Putamen (tissue), 1 donor: ENCODE data around the gene NFIX.

Source experiments
- DNase-seq: peaks from one replicate; pipeline ENCODE4 v3.0.0-alpha.2; 2016; ENCODE audit warnings: low spot score

The NFIX gene

GRCh38 chr19:13056052-13056660 lies 60.9 kb downstream of the NFIX start:
- no peak for DNase-seq

DNA sequence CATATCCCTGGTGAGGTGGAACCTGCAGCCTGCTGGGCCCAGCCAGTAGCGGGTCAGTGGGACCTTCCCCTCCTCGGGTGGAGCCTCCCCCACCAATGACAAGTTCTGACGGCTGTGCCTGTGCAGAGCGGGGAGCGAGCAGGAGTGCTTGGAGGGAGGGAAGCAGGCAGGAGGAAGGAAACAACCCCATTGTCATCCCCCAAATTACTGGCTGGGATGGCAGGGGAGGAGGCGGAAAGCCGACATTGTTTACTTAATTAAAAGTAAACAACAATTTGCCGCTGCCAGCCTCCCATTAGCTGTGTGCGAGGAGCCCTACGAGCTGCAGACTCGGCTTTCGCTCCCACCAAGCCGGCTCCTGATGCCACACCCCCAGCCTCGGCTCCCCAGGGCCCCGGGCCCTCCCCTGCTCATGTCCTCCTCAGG lies 61.9 kb downstream of the NFIX start:
- DNase-seq: no peak

DNA sequence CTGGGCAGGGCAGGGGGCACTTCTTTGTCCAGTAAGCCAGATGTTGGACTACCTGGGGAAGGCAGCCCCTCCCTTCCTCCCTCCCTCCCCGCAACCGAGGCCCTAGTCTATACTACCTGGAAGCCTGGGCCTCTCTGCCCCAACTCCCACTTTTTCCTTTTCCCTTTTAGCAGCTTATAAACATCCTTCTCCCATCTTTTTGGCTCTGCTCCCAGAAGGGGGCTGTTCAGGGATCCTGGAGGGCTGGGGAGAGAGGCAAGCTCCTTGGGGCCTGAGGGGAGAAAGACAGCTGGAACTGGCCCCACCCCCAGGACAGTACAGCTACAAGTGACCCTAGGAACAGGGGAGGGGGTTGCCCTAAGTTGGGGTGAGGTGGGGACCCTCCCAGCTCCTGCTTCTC lies 62.5 kb downstream of the NFIX start:
- DNase-seq: no peak

- DNase-seq: no peak
These were observed 63.8 kb downstream of the NFIX start for GRCh38 chr19:13058951-13059660.

GRCh38 chr19:13060233-13060963 lies 65.1 kb downstream of the NFIX start:
- DNase-seq: no peak

GRCh38 chr19:13060964-13061927 lies 66.0 kb downstream of the NFIX start:
- DNase-seq: peak; percentile 86

GRCh38 chr19:13062317-13062716 lies 67.0 kb downstream of the NFIX start:
- DNase-seq: no peak

- no peak for DNase-seq
These were observed 68.3 kb downstream of the NFIX start for GRCh38 chr19:13063461-13064091.

DNA sequence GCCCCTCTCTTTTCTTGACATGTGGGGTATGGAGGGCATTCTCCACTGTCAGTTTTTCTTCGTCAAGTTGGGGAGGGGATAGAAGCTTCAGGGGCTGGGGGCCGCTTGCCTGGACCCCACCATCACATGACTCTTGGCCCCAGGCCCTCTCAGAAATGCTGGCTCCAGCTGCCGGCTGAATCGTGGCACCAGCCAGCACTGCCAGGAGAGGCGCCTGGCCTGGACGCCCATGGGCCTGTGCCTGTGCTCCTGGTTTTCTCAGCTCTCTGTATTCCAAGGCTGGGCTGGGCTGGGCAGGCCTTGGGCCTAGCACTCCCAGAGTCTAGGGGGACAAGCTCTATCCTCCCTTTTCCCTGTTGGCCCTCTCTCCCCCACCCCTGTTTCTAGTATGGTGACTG lies 68.8 kb downstream of the NFIX start:
- no peak for DNase-seq

GRCh38 chr19:13066226-13066625 lies 71.0 kb downstream of the NFIX start:
- DNase-seq: no peak

DNA sequence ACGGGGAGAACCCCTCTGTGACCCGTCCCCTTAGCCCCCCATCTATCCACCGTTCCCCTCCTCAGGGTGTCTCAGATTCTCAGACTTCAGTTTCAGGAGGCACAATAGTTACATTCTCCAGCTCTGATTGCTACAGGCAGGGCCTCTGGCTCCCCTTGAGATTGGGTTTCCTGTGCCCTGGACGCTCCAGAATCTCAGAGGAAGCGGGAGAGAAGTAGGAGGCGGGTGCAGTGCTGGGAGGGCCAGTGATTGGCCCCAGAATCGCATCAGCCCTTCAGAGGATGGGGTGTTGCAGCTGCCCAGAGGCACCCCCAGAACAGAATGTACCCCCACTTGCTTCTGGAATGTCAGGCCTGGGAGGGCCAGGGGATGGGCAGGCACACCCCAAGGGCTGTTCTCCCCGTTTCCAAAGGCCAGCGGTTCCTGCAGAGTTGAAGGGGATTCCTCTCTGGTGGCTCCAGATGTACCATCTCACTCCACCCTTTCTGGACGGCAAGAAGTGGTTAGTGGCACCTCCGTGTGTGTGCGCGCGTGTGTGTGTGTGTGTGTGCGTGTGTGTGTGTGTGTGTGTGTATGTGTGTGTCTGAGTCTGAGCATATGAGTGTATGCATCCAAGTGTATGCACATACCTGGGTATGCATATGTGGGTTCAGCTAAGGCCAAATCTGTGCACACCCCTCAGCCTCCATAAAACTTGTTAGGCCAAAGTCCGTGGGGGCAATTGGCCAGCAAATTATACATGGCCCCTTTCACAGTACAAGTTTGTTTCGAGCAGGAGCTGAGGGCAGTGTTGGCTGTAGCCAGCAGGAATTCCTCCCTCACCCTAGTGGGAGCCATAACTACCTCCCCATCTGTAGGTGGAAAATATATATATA lies 71.9 kb downstream of the NFIX start:
- no peak for DNase-seq

- no peak for DNase-seq
These were observed 73.0 kb downstream of the NFIX start for GRCh38 chr19:13068085-13068846.

DNA sequence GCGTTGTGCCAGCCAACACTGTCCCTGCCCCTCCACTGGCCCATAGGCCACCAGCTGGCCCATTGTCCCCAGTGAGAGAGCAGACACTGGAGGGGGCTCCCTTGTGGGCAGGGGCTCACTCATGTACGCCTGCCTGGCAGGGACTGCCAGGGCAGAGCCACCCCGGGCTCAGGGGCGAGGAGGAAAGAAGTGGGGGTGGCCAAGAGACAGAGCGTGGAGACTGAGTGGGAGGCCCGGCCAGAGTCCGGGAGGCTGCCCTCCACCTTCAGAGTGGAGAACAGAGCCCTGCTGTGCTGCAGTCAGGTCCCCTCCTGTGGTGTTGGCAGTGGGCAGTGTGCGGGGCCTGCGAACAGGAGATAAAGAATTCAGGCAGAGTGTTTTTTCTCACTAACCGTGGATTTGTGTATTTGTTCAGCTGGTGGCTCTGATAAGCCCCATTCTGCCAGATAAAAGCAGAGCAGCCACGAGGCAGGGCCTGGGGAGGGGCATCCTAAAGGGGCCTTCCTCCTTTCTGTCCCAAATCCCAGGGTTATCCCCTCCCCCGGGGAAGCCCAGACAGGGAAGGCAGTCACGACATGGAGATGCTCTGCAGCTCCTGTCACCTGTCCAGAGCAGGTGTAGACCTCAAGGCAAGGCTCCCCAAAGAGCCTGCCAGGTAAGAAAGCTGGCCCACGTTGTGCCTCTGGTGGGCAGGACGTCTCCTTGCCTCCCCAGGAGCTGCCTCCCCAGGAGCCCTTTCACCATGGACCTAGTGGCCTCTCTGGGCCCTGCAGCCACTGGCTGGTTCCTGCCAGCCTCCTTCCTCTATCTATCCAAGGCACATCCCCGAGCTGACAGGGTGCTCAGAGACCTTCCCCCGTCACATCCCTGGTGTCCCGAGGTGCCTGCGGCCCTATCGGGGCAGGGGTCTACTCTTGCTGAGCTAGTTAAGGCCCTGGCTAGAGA lies 74.4 kb downstream of the NFIX start:
- DNase-seq: no peak

- no peak for DNase-seq
These were observed 75.3 kb downstream of the NFIX start for GRCh38 chr19:13070425-13071140.

- DNase-seq: no peak
These were observed 76.3 kb downstream of the NFIX start for GRCh38 chr19:13071444-13072187.

DNA sequence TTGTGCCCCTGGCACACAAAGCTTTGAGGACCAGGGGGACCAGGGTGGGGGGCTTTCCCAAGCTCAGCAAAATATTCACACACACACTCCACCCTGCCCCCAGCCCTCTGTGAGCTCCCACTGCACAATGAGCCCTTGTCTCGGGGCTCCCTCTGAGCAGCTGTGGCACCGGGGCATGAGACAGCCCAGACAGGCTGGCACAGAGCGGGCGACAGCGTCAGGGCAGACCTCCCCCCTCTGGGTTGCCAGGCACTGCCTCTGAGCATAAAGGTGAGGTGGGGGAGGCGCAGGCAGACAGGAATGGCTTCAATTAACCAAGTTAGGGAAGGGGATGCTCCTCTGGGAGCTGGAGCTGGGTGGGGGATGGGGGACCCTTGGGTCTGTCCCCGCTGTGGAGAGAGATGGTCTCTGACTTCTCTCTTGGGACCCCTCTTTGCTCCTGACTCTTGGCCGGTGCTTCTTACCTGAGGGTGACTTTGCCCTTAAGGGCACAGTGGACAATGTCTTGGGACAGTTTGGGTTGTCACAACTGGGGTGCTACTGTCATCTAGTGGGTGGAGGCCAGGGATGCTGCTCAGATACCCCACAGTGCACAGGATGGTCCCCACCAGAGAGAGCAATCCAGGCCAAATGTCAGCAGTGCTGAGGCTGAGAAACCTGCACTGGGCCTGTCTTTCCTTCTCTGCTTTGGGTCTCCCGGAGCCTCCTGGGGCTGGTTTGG lies 77.1 kb downstream of the NFIX start:
- DNase-seq: peak; percentile 96

DNA sequence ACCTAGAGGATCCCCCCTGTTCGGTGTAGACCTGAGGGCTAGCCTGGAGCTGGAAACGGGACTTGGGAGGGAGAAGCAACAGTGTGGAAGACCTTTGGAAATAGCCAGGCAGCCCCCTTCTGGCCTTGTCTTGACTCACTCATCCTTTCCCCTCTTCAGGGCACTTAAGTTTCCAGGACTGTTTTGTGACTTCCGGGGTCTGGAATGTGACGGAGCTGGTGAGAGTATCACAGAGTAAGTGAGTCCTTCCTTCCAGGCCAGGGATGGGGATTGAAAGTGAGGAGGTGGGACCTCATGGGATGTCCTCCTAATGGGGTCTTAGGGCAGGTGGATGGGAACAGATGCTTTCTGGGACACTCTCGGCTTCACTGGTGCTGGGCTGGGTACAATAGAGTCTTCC lies 78.0 kb downstream of the NFIX start:
- DNase-seq: no peak
